SK-N-SH (cell line): ENCODE results near the gene CDH13. TPM values are rescaled to one million over a fixed set of nuclear protein-coding genes. Genes with fewer than 3 reads are reported as not detected.

Source experiments
- CTCF ChIA-PET: fragments of 300-600, 350-600 bp; formaldehyde crosslinking; extraction: SDS; loops from one replicate; lab custom pipeline; 2021; lab: Yijun Ruan, JAX
- POLR2A ChIA-PET: fragments of 350-600 bp; sonication (Branson Sonifier 250); formaldehyde crosslinking; extraction: SDS; loops from one replicate; lab custom pipeline; 2020; ENCODE audit warnings: antibody characterized with exemption, inconsistent platforms; lab: Yijun Ruan, JAX
- DNase-seq: peaks from one replicate; pipeline ENCODE4 v3.0.0; 2012
- H2AFZ ChIP-seq: fragments of 200-600 bp; sonication (generic); 2 replicates; pipeline ENCODE4 v1.8.1; 2016; ENCODE audit warnings: antibody characterized with exemption, mild to moderate bottlenecking, low read depth
- H3F3A ChIP-seq: fragments of 200-600 bp; sonication (generic); replicated peaks from 2 replicates; pipeline ENCODE3; 2016; ENCODE audit warnings: antibody characterized with exemption, mild to moderate bottlenecking; ENCODE audit not compliant: insufficient read depth
- H3K27ac ChIP-seq, 2 experiments: fragments of 200-500 bp in 1 of 2; fragments of 200-600 bp in 1 of 2; sonication (Bioruptor generic) in 1 of 2; sonication (generic), shearing (Covaris generic) in 1 of 2; 2 replicates each; pipeline versions ENCODE4 v1.5.1 to v1.6.1; 2014 to 2016; ENCODE audit warnings: low read depth in 2 of 2, inconsistent platforms in 1 of 2, low read length in 1 of 2, mild to moderate bottlenecking in 1 of 2, mixed read lengths in 1 of 2
- H3K27me3 ChIP-seq: fragments of 200-600 bp; sonication (generic), shearing (Covaris generic); 2 replicates; pipeline ENCODE4 v1.6.1; 2016; ENCODE audit warnings: mixed run types; ENCODE audit not compliant: insufficient read depth
- H3K36me3 ChIP-seq, 2 experiments: fragments of 200-500 bp in 1 of 2; fragments of 200-600 bp in 1 of 2; sonication (Bioruptor generic) in 1 of 2; sonication (generic) in 1 of 2; replicated peaks in 1 of 2; 2 replicates each; pipeline versions ENCODE3 to v1.5.1; 2014 to 2016; ENCODE audit warnings: low read length in 1 of 2, mild to moderate bottlenecking in 1 of 2; ENCODE audit not compliant: insufficient read depth in 2 of 2, control insufficient read depth in 1 of 2
- H3K4me1 ChIP-seq, 2 experiments: fragments of 200-500 bp in 1 of 2; fragments of 200-600 bp in 1 of 2; sonication (Bioruptor generic) in 1 of 2; sonication (generic), shearing (Covaris generic) in 1 of 2; 2 replicates each; pipeline versions ENCODE4 v1.5.1 to v1.6.1; 2014 to 2016; ENCODE audit warnings: low read depth in 1 of 2, low read length in 1 of 2, mixed run types in 1 of 2; ENCODE audit not compliant: insufficient read depth in 2 of 2, control insufficient read depth in 1 of 2
- H3K4me2 ChIP-seq: fragments of 200-600 bp; sonication (generic), shearing (Covaris generic); 2 replicates; pipeline ENCODE4 v1.6.1; 2017; ENCODE audit warnings: mixed run types
- H3K4me3 ChIP-seq, 2 experiments: fragments of 200-500 bp in 1 of 2; fragments of 200-600 bp in 1 of 2; sonication (Bioruptor generic) in 1 of 2; sonication (generic), shearing (Covaris generic) in 1 of 2; 2 replicates each; pipeline versions ENCODE4 v1.5.1 to v1.8.1; 2014 to 2016; ENCODE audit warnings: low read depth in 2 of 2, inconsistent platforms in 1 of 2, low read length in 1 of 2, mild to moderate bottlenecking in 1 of 2, mixed read lengths in 1 of 2, moderate library complexity in 1 of 2
- H3K79me2 ChIP-seq: fragments of 200-600 bp; sonication (generic); 2 replicates; pipeline ENCODE4 v1.8.1; 2017; ENCODE audit warnings: mild to moderate bottlenecking; ENCODE audit not compliant: insufficient read depth
- H3K9ac ChIP-seq: fragments of 200-600 bp; sonication (generic); 2 replicates; pipeline ENCODE4 v1.6.1; 2017; ENCODE audit warnings: mixed run types
- H3K9me2 ChIP-seq: fragments of 200-600 bp; sonication (generic); 2 replicates; pipeline ENCODE4 v1.6.1; 2017; ENCODE audit warnings: mixed run types
- H3K9me3 ChIP-seq: fragments of 200-600 bp; sonication (generic); 2 replicates; pipeline ENCODE4 v1.6.1; 2017; ENCODE audit warnings: mixed run types, mild to moderate bottlenecking, moderate library complexity
- H4K20me1 ChIP-seq: fragments of 200-600 bp; sonication (generic); 2 replicates; pipeline ENCODE4 v1.6.1; 2017; ENCODE audit warnings: mild to moderate bottlenecking, mixed run types; ENCODE audit not compliant: insufficient read depth
- CTCF ChIP-seq: fragments of 200-600 bp; sonication (generic); IDR thresholded peaks from 2 replicates; pipeline ENCODE4 v1.6.1; 2017; ENCODE audit warnings: antibody characterized with exemption, mild to moderate bottlenecking, moderate library complexity
- IRF3 ChIP-seq: fragments of 150-350 bp; IDR thresholded peaks from 2 replicates; pipeline ENCODE4 v1.6.1; 2016; ENCODE audit warnings: mild to moderate bottlenecking, low read depth, low read length
- MXI1 ChIP-seq: IDR thresholded peaks from 2 replicates; pipeline ENCODE4 v1.6.1; 2012; ENCODE audit warnings: mild to moderate bottlenecking, low read depth, low read length, improper control_type of control experiment
- NFIC ChIP-seq: IDR thresholded peaks from 2 replicates; pipeline ENCODE4 v1.4.0; 2012; ENCODE audit warnings: borderline replicate concordance
- NRF1 ChIP-seq: IDR thresholded peaks from 2 replicates; pipeline ENCODE4 v1.6.1; 2012; ENCODE audit warnings: low read depth, mild to moderate bottlenecking, low read length
- RAD21 ChIP-seq: IDR thresholded peaks from 2 replicates; pipeline ENCODE4 v1.6.1; 2012; ENCODE audit warnings: mild to moderate bottlenecking, low read length
- RFX5 ChIP-seq: IDR thresholded peaks from 2 replicates; pipeline ENCODE4 v1.6.1; 2012; ENCODE audit warnings: mild to moderate bottlenecking, improper control_type of control experiment, low read length
- TCF12 ChIP-seq: IDR thresholded peaks from 2 replicates; pipeline ENCODE4 v1.4.0; 2012
- YY1 ChIP-seq: IDR thresholded peaks from 2 replicates; pipeline ENCODE4 v1.4.0; 2012; ENCODE audit warnings: low read depth, mild to moderate bottlenecking
- WGBS: methylation state at CpG from one replicate; pipeline ENCODE4 v1.1.6; 2017; ENCODE audit warnings: low lambda C conversion rate; 5-methylcytosine and 5-hydroxymethylcytosine counted together
- polyA plus RNA-seq, 3 experiments: library from polyadenylated mRNA; depleted of rRNA; stranded (reverse); fragments of >200 nt; gene quantifications; 2 replicates each; pipeline ENCODE4 v1.2.3, GENCODE V29; 2012

Gene CDH13
- polyA plus RNA-seq, 1 of the 3 experiments (the other 2 are of a cell fraction) = 93.0 TPM

DNA sequence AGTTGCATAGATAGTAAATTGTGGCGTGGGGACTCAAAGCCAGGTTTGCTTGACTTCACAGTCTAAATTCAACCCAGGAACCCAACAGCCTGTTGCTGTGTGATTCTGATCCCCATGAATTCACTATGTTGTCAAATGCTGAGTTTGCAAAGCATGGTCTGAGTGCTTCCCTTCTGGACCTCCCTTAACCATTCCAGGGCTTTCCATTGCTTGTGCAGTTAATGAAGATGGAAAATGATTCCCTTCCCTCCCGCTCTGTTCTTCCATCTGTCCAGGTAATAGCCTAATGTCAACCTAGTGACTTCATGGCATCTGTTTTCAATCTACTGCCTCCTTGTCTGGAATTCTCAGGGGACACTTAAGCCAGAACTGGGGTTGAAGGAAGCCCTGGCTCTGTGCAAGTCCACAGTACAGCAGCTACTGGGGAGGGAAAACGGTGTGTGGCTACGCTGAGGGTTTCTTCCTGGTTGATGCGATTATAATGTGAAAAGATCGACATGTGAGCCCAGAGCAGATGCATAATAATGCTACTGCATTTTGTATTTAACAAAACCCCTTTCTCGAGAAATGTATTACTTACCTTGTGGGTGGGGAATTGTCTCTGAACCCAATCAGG lies 206.7 kb downstream of the CDH13 start:
- TF ChIP-seq MXI1 (no peak), RAD21 (no peak), RFX5 (no peak), NFIC (no peak), TCF12 (peak; percentile 13; the same call in 1 of the 2 replicates), NRF1 (no peak)
- no peak for DNase-seq
- no peaks in the 10 kb centered on the region for H3K9me2 ChIP-seq
- 47% methylated on average over 7 of the region's 7 CpGs for WGBS
- H3F3A ChIP-seq = no peaks in the 10 kb centered on the region
- no peak overlapping the region for H3K4me3 ChIP-seq
- H3K4me2 ChIP-seq = no peak overlapping the region; the same call in 1 of the 2 replicates
- ChIA-PET CTCF (interaction anchor here (0.7 kb wide), 1 partner anchor 195 kb away, joined by 3 read pairs; no protein-coding TSS in a partner anchor), POLR2A (no interaction called here)
- H4K20me1 ChIP-seq = no peaks in the 10 kb centered on the region
- H3K9me3 ChIP-seq = no peaks in the 10 kb centered on the region
- peak overlapping the region in 1 of 2 experiments; percentile 21; a peak in 1 of 4 replicates for H3K27ac ChIP-seq
- no peaks in the 10 kb centered on the region for H3K36me3 ChIP-seq
- H2AFZ ChIP-seq = no peak overlapping the region
- no peak overlapping the region for H3K9ac ChIP-seq
- H3K4me1 ChIP-seq = 0 out of 4 replicates have a peak, but pooled peaks cover 0 to 4% of the 10 kb centered on the region in 2 experiments
- no peaks in the 10 kb centered on the region for H3K27me3 ChIP-seq
- H3K79me2 ChIP-seq = no peaks in the 10 kb centered on the region

- 31% methylated on average over 8 of the region's 8 CpGs for WGBS
- Histone ChIP-seq H3K4me1 (0 out of 4 replicates have a peak, but pooled peaks cover 0 to 4% of the 10 kb centered on the region in 2 experiments), H3K36me3 (no peaks in the 10 kb centered on the region), H3K4me3 (no peak overlapping the region), H4K20me1 (no peaks in the 10 kb centered on the region), H3K79me2 (no peaks in the 10 kb centered on the region), H3K27ac (no peak overlapping the region), H3K9me2 (no peaks in the 10 kb centered on the region), H3K9me3 (no peaks in the 10 kb centered on the region), H2AFZ (no peak overlapping the region), H3F3A (no peaks in the 10 kb centered on the region), H3K4me2 (no peak overlapping the region), H3K27me3 (no peaks in the 10 kb centered on the region)
- ChIA-PET CTCF (interaction anchor here (0.7 kb wide), 2 partner anchors 16 to 195 kb away, joined by 3 read pairs; no protein-coding TSS in a partner anchor), POLR2A (no interaction called here)
- DNase-seq = no peak
- TF ChIP-seq YY1 (no peak), CTCF (peak; percentile 21; the same call in 1 of the 2 replicates), NFIC (no peak), MXI1 (no peak), IRF3 (no peak)
- TF ChIP-seq, all 33 proteins: peak for 1
- no peak overlapping the region for H3K9ac ChIP-seq
Measured at GRCh38 chr16:82834151-82834815, 207.5 kb downstream of the CDH13 start.
